T-helper 9 cell (primary cell): ENCODE results near the gene REL.
"Not testable (repeated sequence)": the region's sequence is repeated elsewhere in the genome, so short reads cannot be mapped to it uniquely, and the experiment has no call there.

Source experiments
- DNase-seq: peaks from one replicate; pipeline ENCODE4 v3.0.0-alpha.2; 2020

Gene REL

DNA sequence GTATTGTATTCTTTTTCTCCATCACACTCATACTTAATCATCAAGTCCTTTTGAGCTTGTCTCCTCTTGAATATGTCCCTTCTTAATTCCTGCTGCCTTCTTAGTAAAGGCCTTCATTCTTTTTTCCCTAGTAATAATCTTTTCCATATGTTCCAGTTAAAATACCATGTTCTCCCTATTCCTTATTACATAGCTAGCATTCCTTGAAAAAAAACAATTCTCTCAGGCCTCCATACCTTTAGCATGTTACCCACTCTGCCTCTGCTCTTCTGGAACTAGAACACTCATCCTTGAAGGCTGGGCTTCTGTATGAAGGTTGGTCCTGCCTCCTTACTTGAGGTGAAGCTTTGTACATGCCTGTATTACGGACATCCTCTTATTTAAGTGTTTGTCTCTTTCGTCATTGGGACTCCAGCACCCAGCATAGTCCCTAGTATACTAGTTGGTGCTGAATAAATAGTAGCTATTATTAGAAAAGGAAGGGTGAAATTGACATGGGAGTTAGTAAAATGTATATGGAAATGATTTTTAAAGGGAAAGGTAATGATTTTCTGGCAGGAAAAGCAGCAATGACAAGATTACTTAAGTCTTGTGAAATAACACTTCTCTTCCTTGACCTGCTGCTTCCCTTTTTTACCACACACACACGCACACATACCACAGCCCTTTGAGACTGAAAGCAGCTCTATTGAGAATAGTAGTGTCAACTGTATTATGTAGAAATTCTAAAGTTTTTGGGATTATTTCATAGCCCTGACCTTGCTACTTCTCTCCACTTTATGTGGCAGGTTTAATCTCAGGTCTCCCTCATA, 45.6 kb downstream of the REL start:
- DNase-seq = no peak

DNA sequence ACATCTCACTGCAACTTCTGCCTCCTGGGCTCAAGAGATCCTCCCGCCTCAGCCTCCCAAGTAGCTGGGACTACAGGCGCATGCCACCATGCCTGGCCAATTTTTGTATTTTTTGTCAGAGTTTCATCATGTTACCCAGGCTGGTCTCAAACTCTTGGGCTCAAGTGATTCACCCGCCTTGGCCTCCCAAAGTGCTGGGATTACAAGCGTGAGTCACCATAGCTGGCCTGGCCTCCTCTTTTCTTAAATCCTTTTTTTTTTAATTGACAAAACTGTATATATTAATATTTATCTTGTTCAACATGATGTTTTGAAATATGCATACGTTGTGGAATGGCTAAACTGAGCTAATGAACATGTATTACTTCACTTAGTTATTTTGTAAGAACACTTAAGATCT, 50.7 kb downstream of the REL start:
- DNase-seq = not testable (repeated sequence)

DNA sequence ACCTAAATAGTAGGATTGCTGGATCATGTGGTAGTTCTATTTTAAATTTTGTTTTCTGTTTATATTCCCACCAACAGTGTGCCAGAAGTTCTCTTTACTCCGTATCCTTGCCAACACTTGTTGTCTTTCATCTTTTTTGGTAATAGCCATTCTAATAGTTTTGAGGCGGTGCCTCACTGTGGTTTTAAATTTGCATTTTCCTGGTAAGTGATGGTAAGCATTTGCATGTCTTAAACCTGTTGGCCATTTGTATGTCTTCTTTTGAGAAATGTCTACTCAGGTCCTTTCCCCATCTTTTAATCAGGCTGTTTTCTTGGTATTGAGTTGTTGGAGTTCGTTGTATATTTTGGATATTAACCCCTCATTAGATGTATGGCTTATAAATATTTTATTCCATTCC, 51.6 kb downstream of the REL start:
- DNase-seq = no peak

DNA sequence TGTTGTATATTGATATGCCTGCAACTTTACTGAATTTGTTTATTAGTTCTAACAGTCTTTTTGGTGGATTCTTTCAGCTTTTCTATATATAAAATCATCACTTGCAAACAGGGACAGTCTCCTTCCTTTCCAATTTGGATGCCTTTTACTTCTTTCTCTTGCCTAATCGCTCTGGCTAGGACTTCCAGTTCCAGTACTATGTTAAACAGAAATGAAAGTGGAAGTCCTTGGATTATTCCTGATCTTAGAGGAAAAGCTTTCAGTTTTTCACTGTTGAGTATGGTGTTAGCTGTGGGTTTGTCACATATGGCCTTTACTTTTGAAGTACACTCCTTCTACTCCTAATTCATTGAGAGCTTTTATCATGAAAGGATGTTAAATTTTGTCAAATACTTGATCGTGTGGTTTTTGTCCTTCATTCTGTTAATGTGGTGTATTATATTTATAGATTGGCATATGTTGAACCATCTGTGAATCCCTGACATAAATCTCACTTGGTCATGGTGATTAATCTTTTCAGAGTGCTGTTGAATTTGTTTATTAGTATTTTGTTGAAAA, 52.9 kb downstream of the REL start:
- DNase-seq = no peak

DNA sequence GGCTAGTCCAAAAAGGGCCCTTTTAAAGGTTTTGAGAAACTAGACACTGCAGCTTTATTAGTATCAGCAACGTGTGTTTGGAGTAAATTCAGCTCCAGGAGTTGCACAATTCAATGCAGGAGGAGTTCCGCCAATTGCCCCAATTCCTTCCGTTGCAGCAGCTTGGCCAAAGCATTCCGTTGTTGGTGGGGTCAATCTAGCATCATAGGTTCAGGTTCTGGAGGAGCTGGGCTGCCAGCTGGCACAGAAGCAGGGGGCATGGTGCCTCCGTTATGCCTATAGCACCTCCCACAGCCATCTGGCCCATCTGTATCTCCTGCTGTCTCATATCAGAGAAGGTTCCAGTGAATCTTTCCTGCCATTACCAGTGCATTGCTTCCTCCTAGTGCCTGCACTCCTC, 55.4 kb downstream of the REL start:
- no peak for DNase-seq

DNA sequence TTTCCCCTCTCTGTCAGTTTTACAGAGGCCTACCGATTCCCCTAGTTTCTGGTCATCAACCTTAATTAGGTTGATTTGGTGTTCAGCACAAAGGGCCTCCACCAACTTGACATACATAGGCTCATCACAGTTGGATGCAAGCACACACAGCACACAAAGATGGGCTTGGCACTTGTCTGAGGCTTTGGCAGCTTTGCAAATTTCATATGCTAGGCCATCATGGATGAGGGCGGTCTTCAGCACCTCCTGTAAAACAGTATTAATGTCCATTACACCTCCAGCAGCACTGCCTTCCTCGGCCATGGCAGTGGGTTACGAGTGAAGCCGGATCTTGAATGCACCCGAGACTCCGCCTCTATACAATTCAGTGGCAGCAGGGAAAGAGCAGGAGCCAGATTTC, 56.9 kb downstream of the REL start:
- no peak for DNase-seq

DNA sequence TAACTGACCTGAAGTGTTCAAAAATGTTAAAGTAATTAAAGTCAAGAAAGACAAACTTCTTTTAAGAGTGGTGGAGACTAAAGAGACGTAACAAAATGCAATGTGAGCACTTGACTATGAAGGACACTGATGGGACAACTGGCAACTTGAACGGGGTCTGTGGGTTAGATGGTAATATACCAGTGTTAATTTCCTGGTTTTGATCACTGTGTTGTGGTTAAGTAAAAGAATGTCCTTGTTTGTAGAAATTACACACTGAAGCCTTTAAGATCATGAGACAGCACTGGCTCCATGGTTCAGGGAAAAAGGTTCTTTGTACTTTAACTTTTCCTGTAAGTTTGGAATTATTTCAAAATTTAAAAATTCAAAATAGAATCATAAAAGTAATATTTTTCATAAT, 58.2 kb downstream of the REL start:
- no peak for DNase-seq

DNA sequence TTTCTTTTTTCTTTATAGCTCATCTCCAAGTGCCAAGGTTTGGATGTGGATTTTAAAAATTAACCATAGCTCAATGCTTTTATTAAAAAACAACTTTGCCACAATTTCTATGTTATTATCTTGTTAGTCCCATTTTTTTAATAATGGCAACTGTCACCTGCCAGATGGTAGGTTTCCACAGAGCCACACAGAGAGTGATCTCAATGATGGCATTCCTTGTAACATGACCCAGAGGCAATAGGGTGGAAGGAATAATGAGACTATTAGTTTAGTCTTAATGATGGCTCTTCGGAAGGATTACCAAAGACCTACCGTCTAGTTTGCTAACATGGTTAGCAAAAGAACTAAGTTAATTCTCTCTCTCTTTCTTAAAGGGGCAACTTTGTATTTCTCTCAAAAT, 64.0 kb downstream of the REL start:
- DNase-seq = no peak

DNA sequence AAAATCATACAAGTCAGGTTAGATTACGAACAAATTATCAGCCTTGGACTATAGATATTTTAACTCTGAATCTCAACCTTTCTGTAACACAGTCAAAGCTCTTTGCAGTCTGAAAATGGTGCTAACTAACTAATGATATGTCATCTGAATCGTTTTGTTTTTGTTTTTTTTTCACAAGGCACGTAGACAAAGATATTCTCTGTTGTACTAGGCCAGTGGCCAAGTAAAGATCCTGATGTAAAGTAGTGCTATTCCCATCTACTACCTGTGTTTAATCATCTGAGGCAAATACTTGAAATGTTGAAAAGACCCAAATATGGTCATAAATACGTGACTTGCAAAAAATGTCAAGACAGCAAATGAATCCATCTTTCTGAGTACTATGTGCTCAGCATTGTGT, 65.7 kb downstream of the REL start:
- no peak for DNase-seq

DNA sequence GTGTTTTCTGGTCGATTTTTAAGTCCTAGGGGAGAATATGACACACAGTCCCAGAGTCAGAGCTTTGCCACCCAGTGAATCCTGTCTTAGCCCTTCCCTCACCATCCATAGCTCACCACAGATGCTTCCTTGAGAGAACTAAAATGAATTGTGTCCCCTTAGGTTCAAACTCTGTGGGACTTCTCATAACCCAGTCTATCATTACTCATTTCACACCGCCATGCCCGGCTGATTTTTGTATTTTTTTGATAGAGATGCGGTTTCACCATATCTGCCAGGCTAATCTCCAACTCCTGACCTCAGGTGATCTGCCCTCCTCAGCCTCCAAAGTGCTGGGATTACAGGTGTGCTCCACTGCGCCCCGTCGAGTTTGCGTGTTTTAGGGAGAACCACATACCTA, 66.8 kb downstream of the REL start:
- no peak for DNase-seq

DNA sequence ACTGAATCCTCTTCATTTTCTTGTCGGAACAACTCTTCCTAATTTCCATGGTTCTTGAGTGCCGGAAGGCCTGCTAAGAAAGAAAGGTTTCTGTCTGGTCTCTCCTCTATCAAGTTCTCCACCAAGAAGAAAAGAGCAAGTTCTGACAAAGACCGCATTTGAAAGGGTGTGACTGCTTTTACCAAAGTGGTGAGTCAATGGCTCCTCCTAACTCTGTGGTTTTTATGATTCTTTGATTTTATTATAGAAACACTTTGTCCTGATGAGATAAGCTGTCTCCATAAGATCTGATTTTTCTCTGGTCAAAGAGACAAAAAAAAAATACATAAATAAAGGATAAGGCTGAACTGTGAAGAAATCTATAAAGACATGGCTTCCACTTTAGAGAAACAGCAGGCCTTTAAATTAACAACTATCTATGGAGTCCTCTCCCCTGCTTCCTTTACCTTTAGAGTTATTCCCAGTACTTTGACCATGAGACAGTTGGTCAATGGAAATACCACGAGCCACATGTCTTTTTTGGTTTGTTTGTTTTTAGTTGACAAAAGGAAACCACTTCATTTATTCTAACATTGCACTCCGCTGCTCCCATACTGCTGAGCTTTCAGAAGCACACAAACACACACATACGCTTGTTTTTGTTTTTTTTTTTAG, 67.7 kb downstream of the REL start:
- DNase-seq = no peak

DNA sequence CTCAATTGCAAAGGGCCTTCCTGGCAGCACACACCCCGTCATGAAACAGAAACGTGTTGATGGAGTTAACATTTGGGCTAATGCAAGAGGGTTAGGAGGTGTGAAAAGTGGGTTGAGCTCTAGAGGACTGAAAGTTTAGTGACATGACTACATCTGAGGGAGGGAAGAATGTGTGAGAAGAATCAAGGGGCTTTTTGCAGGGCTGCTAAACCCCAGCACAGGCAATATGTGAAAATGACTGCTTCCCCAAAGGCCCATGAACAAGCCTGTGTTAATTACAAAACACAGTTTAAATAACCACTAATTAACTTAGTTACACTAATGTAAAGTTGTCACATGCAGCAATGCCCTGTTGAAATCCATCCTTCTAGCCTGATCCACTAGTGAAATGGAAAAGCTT, 72.8 kb downstream of the REL start:
- DNase-seq = no peak

DNA sequence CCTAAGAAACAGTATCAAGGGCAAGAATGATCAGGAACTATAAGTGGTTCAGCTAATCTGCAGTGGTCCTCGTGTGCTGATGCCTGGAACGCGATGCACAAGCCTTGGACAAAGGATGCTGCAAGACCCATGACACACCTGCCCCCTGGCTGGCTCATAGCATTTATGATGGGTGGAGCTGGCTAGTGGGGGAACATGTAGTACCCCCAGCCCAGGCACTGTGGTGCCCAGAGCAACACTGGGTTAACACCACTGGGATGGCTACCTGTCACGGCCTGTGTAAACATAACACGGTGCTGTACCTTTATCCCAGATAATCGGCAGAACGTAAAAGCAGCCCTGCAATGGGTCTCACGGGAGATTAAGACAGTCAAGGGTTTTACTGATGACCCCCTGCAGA, 75.8 kb downstream of the REL start:
- no peak for DNase-seq

DNA sequence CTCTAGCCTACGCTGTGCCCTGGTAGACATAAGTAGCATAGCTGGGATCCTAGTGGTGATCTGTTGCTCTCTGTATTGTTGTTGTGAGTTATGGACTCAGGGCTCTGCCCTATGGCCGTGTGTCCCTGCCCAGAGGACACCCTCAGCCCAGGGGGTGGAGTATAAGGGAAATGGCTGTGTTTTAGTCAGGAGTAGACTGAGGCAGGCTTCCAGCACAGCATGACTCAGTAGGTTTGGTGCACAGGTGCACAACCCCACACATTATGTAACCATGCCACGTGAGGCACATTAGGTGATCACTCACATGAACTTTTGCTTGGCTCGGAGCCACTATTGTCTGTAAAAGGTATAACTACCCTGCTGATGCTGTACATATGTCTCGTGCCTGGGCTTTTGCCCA, 76.3 kb downstream of the REL start:
- DNase-seq = no peak

DNA sequence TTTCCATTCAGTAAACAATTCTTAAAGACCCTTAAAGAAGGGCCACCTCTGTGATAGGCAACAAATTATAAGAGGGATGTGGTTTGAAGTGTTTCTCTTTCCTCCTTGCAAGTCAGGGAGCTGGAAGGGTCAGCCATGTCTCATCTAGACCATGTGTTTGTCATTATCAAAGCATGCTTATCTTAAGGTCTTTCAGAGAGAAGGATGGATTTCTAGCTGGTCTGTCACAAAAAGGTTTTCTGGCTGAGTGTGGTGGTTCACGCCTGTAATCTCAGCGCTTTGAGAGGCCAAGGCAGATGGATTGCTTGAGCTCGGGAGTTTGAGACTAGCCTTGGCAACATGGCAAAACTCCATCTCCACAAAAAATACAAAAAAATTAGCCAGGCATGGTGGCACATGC, 77.0 kb downstream of the REL start:
- DNase-seq = no peak

DNA sequence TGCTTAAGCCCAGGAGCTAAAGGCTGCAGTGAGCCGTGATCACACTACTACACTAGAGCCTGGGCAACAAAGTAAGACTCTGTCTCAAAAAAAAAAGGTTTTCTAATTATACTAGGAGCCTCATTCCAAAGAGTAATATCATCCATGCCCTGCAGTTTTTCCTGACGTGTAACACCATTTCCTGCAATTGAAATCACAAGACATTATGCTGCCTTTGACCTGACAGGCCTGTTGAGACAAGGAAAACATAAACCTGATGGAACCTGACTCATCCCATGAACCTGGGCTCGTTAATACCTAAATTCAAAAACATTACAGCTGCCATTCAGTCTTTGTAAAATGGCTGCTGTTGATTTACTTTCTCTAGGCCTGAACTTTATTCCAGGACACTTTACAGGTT, 77.4 kb downstream of the REL start:
- DNase-seq = no peak

DNA sequence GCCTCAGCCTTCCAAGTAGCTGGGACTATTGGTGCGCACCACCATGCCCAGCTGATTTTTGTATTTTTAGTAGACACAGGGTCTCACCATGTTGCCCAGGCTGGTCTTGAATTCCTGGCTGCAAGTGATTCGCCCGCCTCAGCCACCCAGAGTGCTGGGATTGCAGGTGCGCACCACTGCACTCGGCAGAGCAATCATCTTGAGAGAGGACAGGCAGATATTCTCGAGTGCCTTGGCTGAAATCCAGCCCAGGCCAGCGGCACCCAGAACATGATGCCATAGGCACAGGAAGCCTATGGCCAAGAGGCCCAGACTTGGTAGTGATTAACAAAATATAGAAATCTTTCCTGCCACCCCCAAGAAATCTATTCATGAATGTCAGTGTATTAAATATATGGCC, 78.1 kb downstream of the REL start:
- DNase-seq = no peak

DNA sequence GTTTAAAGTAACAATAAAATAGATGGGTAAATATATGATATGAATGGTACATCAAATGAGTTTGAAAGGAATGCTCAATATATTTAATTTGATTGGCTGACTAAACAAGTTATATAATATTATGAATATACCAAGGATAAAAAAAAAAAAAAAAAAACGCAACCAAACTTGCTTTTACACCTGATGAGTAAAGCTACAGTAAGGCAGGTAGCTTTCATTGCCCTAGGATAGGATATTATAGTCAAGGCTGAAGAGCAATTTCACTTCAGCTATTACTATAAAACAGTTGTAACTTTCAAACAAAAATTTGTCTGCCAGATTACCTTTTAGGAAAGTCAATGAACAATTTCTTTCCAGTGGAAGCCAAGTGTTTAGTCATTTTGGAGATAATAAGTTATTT, 79.3 kb downstream of the REL start:
- DNase-seq = no peak

DNA sequence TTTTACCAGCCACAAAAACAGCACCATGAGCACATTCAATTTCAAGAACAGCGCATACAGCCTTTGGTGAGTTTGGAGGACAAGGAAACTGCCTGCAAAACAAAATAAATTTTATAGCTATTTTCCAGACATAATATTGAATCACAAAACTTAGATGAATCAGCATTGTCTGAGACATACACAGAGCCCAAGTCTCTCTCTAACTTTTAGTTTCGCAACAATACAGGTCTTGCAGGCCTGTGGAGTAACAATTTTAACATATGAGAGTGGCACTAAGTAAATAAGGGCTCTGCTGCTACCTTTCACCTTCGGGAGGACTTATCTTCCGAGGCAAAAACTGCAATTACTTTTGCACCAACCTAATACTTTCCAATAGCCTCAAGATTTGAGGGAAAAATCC, 80.1 kb downstream of the REL start:
- DNase-seq = no peak

DNA sequence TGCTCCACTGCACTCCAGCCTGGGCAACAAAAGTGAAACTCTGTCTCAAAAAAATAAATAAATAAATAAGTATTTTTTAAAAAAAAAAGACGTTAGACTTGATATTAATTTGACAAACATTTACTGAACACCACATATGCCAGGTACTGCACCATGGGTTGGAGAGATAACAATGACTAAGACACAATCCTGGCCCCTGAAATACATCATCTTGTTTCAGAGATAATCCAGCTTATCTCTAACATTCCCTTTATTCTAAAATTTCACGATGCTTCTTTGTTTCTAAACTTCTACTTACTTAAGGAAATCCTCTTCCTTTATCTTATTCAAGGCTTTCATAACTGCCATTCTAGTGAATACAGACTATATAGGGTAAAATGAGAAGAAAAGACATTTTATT, 81.2 kb downstream of the REL start:
- no peak for DNase-seq

DNA sequence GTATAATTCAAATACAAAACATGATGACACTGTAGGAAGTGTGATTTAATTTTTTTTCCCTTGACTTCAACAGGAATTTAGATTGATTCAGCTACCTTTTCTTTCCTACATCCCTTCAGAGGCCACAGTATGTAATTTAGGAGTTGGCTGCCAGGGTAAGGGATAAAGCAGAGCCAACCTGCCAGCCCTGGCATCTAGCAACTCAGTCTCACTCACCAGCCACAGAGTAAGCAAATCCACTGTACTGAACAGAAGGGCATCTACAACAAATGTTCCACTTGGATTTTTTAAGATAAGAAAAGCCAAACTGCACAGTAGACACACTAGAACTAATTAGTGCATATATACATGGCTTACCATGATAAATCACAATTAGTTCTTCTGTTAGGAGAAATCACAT, 81.8 kb downstream of the REL start:
- no peak for DNase-seq

DNA sequence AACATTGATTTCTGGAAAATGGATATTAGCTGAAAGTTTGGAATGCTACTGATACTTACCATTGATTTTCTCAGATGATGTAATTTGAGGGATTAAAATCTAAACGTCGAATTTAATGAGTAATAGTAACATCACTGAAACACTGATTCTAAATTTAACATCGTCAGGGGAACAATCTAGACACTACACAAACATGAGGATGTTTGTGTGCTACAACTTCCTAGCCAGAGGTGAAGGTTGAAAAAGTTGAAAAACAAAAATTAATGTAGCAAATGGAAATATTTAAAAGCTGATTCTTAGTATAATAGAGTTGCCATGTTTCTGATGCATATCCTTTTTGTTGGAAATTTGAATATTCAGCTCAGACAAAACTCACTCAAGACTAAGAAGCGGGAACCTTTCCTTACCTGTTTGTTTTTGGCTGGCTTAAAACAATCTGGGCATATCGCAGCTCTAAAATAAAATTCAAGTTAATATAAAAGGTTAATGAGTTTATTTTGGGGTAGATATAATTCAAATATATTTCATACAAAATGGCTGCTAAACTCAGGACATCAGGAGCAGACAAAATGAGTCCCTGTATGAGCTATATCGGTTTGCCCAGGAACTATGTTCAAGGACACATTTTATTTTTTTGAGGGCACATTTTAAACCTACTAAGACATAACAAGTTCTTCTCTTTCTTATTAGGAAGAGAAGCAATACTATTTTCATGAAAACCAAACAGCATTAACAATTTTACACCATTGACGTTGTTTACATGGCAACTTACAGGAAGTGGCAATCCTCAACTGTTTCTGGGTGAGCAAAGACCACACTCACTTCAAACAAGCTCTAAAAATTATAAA, 83.5 kb downstream of the REL start:
- DNase-seq = no peak

DNA sequence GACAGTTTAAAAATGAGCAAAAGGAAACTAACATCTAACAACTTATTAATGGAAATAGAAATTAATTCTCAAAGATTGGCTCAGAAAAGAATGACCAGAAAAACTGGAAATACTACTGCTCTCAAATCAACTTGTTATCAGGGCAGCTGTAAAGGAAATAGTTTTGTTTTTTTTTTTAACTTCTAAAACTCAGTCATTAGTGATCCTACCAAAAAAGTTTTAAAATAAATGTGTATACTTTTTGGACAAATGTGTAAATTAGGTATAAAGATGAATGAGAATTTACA, 84.1 kb downstream of the REL start:
- DNase-seq = no peak
